Thoracic aorta (tissue), 2 donors: ENCODE results near the gene DOK4. TPM values are rescaled to one million over a fixed set of nuclear protein-coding genes. Genes with fewer than 3 reads are reported as not detected.

Source experiments
- ATAC-seq: fragments of 150-250 bp; one replicate; pipeline ENCODE4 v1.8.0; 2017; ENCODE audit warnings: low read depth; ENCODE audit not compliant: insufficient number of reproducible peaks, low FRiP score
- DNase-seq: peaks from one replicate; pipeline ENCODE4 v3.0.0-alpha.2; 2020; ENCODE audit warnings: low spot score
- H3K27ac ChIP-seq, 2 donors: fragments of 200-600 bp; sonication (generic); 1 replicate in 1 of 2; 2 replicates in 1 of 2; pipeline ENCODE4 v1.5.1; 2016; ENCODE audit warnings: mild to moderate bottlenecking in 2 of 2, moderate library complexity in 2 of 2
- H3K27me3 ChIP-seq: fragments of 200-600 bp; sonication (generic); replicated peaks from 2 replicates; pipeline ENCODE4 v1.6.0; 2016; ENCODE audit warnings: mild to moderate bottlenecking; ENCODE audit not compliant: insufficient read depth
- H3K36me3 ChIP-seq: fragments of 200-600 bp; sonication (generic); one replicate; pipeline ENCODE4 v1.5.1; 2016
- H3K4me1 ChIP-seq, 2 donors: fragments of 200-600 bp; sonication (generic); 1 replicate in 1 of 2; 2 replicates in 1 of 2; pipeline versions ENCODE4 v1.5.1 to v1.6.0; 2016; ENCODE audit warnings: low read depth in 2 of 2, mild to moderate bottlenecking in 1 of 2; ENCODE audit not compliant: control insufficient read depth in 1 of 2
- H3K4me3 ChIP-seq: fragments of 200-600 bp; sonication (generic); 2 replicates; pipeline ENCODE4 v1.5.1; 2016; ENCODE audit warnings: mild to moderate bottlenecking
- H3K9me3 ChIP-seq: fragments of 200-600 bp; sonication (generic); 2 replicates; pipeline ENCODE4 v1.5.1; 2016
- total RNA-seq, 2 donors: library from RNA; depleted of rRNA; stranded (reverse); fragments of >200 nt; gene quantifications; one replicate each; pipeline versions ENCODE4 v1.1.0 to v1.2.3, GENCODE V29; 2016
- TF ChIP-seq, protein P1 (sequence below): fragments of 200-600 bp; sonication (generic); IDR thresholded peaks from one replicate; pipeline ENCODE4 v1.5.1; 2019; ENCODE audit warnings: antibody characterized with exemption

The DOK4 gene
- total RNA-seq, 2 donors from 2014 or later: 43.2 to 70.1 TPM

DNA sequence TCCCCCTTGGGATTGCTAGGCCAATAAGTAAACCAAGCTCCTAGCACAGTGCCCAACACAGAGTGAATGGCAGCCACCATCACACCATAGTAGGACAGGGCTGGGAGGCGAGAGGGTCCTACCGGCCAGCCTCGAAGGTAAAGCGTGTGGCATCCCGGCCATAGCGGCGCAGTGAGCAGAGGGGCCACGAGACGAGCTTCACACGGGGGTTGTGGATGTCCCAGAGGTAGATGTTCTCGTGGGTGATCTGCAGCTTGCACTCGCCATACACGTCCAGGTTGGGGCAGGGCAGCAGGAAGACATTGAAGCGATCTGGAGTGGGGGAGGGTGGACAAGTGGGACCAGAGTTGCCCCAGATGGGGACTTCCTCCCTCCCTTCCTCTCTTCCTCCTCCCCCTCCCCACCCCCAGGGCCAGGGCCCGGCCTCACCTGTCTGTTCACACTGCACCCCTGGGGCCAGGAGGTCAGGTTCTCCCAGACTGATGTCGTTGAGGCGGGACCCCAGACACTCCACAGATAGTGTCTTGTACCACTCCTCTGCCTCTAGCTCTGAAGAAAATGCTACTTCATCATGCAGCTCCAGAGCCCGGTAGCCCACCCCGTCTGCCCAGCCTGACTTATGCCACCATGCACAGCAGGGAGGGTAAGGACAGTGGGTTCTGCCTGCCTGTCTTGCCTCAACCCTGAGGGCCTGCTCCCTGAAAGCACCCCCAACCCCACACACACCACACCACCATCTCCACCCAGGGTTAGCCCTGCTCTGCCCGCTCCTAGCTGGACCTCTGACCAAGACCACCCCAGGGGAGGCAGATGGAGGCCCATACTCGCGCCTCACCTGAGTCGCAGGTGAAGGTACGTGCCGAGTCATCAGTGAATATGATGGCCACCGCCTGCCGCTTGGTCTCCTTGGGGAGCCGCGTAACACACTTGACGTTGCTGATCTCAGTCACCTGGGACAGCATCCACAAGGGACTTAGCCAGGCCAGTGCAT is 11.3 kb downstream of the DOK4 start:
- no peaks in the 10 kb centered on the region for H3K27me3 ChIP-seq
- DNase-seq (no peak), ATAC-seq (no peak)
- TF ChIP-seq, protein P1, sequence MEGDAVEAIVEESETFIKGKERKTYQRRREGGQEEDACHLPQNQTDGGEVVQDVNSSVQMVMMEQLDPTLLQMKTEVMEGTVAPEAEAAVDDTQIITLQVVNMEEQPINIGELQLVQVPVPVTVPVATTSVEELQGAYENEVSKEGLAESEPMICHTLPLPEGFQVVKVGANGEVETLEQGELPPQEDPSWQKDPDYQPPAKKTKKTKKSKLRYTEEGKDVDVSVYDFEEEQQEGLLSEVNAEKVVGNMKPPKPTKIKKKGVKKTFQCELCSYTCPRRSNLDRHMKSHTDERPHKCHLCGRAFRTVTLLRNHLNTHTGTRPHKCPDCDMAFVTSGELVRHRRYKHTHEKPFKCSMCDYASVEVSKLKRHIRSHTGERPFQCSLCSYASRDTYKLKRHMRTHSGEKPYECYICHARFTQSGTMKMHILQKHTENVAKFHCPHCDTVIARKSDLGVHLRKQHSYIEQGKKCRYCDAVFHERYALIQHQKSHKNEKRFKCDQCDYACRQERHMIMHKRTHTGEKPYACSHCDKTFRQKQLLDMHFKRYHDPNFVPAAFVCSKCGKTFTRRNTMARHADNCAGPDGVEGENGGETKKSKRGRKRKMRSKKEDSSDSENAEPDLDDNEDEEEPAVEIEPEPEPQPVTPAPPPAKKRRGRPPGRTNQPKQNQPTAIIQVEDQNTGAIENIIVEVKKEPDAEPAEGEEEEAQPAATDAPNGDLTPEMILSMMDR: no peak
- no peak overlapping the region for H3K27ac ChIP-seq
- H3K4me1 ChIP-seq: peaks cover 23 to 48% of the 10 kb centered on the region in 2 donors
- H3K9me3 ChIP-seq: no peaks in the 10 kb centered on the region
- H3K4me3 ChIP-seq: no peak overlapping the region
- H3K36me3 ChIP-seq: peaks cover 42% of the 10 kb centered on the region

DNA sequence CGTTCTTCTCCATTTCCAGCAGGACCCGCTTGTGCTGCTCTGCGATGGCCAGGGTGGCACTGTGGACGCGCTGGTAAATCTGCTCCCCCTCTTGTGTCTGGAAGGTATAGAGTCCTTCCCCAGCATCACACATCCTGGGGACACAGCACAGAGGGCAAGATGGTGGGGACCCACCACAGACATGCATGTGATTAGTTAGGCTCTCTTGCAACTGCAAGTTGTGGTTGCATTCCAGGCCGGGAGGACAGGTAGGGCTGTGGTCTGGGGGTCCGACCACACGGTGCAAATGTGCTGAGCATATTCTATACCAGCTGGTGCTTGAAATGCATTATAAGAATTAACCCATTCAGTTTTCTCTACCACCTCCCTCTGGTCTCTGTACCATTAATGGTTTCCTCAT is 12.4 kb downstream of the DOK4 start:
- H3K27ac ChIP-seq: no peak overlapping the region
- DNase-seq (no peak), ATAC-seq (no peak)
- H3K27me3 ChIP-seq: no peaks in the 10 kb centered on the region
- H3K36me3 ChIP-seq: peaks cover 53% of the 10 kb centered on the region
- no peaks in the 10 kb centered on the region for H3K9me3 ChIP-seq
- H3K4me1 ChIP-seq: peaks cover 19 to 42% of the 10 kb centered on the region in 2 donors
- TF ChIP-seq, protein P1: no peak
- no peak overlapping the region for H3K4me3 ChIP-seq

GRCh38 chr16:57473176-57473840 is 13.0 kb downstream of the DOK4 start:
- H3K27ac ChIP-seq: no peak overlapping the region
- ATAC-seq (no peak), DNase-seq (no peak)
- H3K4me1 ChIP-seq: peaks cover 13 to 36% of the 10 kb centered on the region in 2 donors
- H3K27me3 ChIP-seq: no peaks in the 10 kb centered on the region
- TF ChIP-seq, protein P1: no peak
- H3K4me3 ChIP-seq: no peak overlapping the region
- H3K36me3 ChIP-seq: peaks cover 54% of the 10 kb centered on the region
- H3K9me3 ChIP-seq: no peaks in the 10 kb centered on the region

- Histone ChIP-seq H3K4me1 (peaks cover 7 to 30% of the 10 kb centered on the region in 2 donors), H3K36me3 (peaks cover 61% of the 10 kb centered on the region), H3K27me3 (no peaks in the 10 kb centered on the region), H3K27ac (no peak overlapping the region), H3K9me3 (no peaks in the 10 kb centered on the region), H3K4me3 (no peak overlapping the region)
- ATAC-seq: no peak
- DNase-seq: no peak
- TF ChIP-seq, protein P1: no peak
Measured at GRCh38 chr16:57472665-57473060, 13.6 kb downstream of the DOK4 start.
